Transverse colon (tissue), 3 donors: ENCODE measurements around the gene ZNF684.

Experiments used
- POLR2A ChIP-seq: fragments of 450-650 bp; IDR thresholded peaks from one replicate; pipeline ENCODE4 v1.6.1; 2016; ENCODE audit warnings: antibody characterized with exemption, mild to moderate bottlenecking, moderate library complexity
- TF ChIP-seq, protein P1 (sequence below), 5 experiments: fragments of 200-600 bp in 3 of 5; fragments of 450-650 bp in 2 of 5; sonication (generic) in 3 of 5; IDR thresholded peaks; 1 replicate in 2 of 5; 2 replicates in 3 of 5; pipeline ENCODE4 v1.5.1; 2016 to 2017; ENCODE audit warnings: antibody characterized with exemption in 5 of 5, inconsistent platforms in 3 of 5, mild to moderate bottlenecking in 2 of 5, moderate library complexity in 1 of 5

DNA sequence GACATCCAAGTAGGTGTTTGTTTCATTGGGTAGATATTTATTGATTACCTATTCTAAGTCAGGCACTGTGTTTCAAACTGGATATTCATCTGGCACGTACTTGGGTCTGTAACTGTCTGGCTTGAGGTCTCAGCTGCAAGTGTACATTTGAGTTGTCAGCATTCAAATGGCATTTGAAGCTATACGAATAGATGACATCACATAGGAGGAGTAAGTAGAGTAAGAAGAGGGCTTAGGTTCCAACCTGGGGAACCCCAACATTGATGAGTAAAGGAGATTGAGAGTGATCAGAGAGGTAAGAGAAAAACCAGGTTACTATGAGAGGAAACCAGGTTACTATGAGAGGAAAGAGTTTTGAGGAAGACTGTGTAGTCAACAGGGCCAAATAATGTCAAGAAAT lies 30.7 kb downstream of the ZNF684 start:
- TF ChIP-seq, protein P1, sequence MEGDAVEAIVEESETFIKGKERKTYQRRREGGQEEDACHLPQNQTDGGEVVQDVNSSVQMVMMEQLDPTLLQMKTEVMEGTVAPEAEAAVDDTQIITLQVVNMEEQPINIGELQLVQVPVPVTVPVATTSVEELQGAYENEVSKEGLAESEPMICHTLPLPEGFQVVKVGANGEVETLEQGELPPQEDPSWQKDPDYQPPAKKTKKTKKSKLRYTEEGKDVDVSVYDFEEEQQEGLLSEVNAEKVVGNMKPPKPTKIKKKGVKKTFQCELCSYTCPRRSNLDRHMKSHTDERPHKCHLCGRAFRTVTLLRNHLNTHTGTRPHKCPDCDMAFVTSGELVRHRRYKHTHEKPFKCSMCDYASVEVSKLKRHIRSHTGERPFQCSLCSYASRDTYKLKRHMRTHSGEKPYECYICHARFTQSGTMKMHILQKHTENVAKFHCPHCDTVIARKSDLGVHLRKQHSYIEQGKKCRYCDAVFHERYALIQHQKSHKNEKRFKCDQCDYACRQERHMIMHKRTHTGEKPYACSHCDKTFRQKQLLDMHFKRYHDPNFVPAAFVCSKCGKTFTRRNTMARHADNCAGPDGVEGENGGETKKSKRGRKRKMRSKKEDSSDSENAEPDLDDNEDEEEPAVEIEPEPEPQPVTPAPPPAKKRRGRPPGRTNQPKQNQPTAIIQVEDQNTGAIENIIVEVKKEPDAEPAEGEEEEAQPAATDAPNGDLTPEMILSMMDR (IDR thresholded peaks at IDR 0.05), result no peak
- no peak for TF ChIP-seq POLR2A
